MG63 (cell line): ENCODE measurements around the gene NUDCD3. TPM values are rescaled to one million over a fixed set of nuclear protein-coding genes. Genes with fewer than 3 reads are reported as not detected.
A peak's percentile ranks its signal among the peaks of the same experiment; 100 is the strongest.

Source experiments
- DNase-seq: peaks from one replicate; pipeline ENCODE4 v3.0.0-alpha.2; 2020
- H3K27me3 ChIP-seq: fragments of 250-450 bp; sonication (Bioruptor Pico); 2 replicates; pipeline ENCODE4 v1.5.1; 2020; ENCODE audit warnings: mild to moderate bottlenecking, moderate library complexity
- H3K36me3 ChIP-seq: fragments of 250-450 bp; sonication (Bioruptor Pico); 2 replicates; pipeline ENCODE4 v1.5.1; 2020; ENCODE audit warnings: mild to moderate bottlenecking, moderate library complexity
- H3K4me3 ChIP-seq: fragments of 250-450 bp; sonication (Bioruptor Pico); 2 replicates; pipeline ENCODE4 v1.5.1; 2020; ENCODE audit warnings: mild to moderate bottlenecking, moderate library complexity
- H3K9me3 ChIP-seq: fragments of 250-450 bp; sonication (Bioruptor Pico); 2 replicates; pipeline ENCODE4 v1.5.1; 2020; ENCODE audit warnings: mild to moderate bottlenecking, moderate library complexity
- total RNA-seq: library from RNA; depleted of rRNA; stranded (reverse); fragments of >200 nt; shearing (Covaris generic); gene quantifications from 2 replicates; pipeline ENCODE4 v1.2.3, GENCODE V29; 2014; ENCODE audit warnings: low replicate concordance

NUDCD3 gene
- total RNA-seq, 1 experiment from 2014 or later = 23.1 TPM

GRCh38 chr7:44388089-44388970, 102.1 kb downstream of the NUDCD3 start:
- peaks cover 54% of the 10 kb centered on the region for H3K36me3 ChIP-seq

GRCh38 chr7:44387389-44387788, 103.1 kb downstream of the NUDCD3 start:
- no peaks in the 10 kb centered on the region for H3K27me3 ChIP-seq
- H3K36me3 ChIP-seq = peaks cover 57% of the 10 kb centered on the region
- DNase-seq = no peak
- no peaks in the 10 kb centered on the region for H3K9me3 ChIP-seq
- H3K4me3 ChIP-seq = no peak overlapping the region

More at GRCh38 chr7:44388089-44388970, 102.1 kb downstream of the NUDCD3 start:
- DNase-seq = no peak
- Histone ChIP-seq H3K4me3 (no peak overlapping the region), H3K9me3 (no peaks in the 10 kb centered on the region), H3K27me3 (no peaks in the 10 kb centered on the region)

- Histone ChIP-seq H3K4me3 (no peak overlapping the region), H3K9me3 (no peaks in the 10 kb centered on the region), H3K27me3 (no peaks in the 10 kb centered on the region), H3K36me3 (peaks cover 63% of the 10 kb centered on the region)
- no peak for DNase-seq
Measured at GRCh38 chr7:44386139-44386913, 104.1 kb downstream of the NUDCD3 start.

- Histone ChIP-seq H3K27me3 (no peaks in the 10 kb centered on the region), H3K36me3 (peaks cover 63% of the 10 kb centered on the region), H3K9me3 (no peaks in the 10 kb centered on the region), H3K4me3 (no peak overlapping the region)
- no peak for DNase-seq
Measured at GRCh38 chr7:44385434-44386138, 104.9 kb downstream of the NUDCD3 start.

GRCh38 chr7:44384586-44385433, 105.6 kb downstream of the NUDCD3 start:
- H3K36me3 ChIP-seq = peaks cover 60% of the 10 kb centered on the region
- no peak for DNase-seq

GRCh38 chr7:44383566-44383965, 106.9 kb downstream of the NUDCD3 start:
- Histone ChIP-seq H3K4me3 (no peak overlapping the region), H3K9me3 (no peaks in the 10 kb centered on the region), H3K36me3 (peaks cover 49% of the 10 kb centered on the region), H3K27me3 (no peaks in the 10 kb centered on the region)
- DNase-seq = peak; percentile 91

More at GRCh38 chr7:44384586-44385433, 105.6 kb downstream of the NUDCD3 start:
- H3K4me3 ChIP-seq = no peak overlapping the region
- H3K9me3 ChIP-seq = no peaks in the 10 kb centered on the region
- H3K27me3 ChIP-seq = no peaks in the 10 kb centered on the region

GRCh38 chr7:44382459-44383265, 107.8 kb downstream of the NUDCD3 start:
- Histone ChIP-seq H3K9me3 (no peaks in the 10 kb centered on the region), H3K36me3 (peaks cover 47% of the 10 kb centered on the region), H3K27me3 (no peaks in the 10 kb centered on the region), H3K4me3 (no peak overlapping the region)
- DNase-seq = no peak

- H3K27me3 ChIP-seq = no peaks in the 10 kb centered on the region
- H3K9me3 ChIP-seq = no peaks in the 10 kb centered on the region
- no peak for DNase-seq
- no peak overlapping the region for H3K4me3 ChIP-seq
- peaks cover 44% of the 10 kb centered on the region for H3K36me3 ChIP-seq
Measured at GRCh38 chr7:44381494-44382220, 108.8 kb downstream of the NUDCD3 start.

GRCh38 chr7:44380831-44381493, 109.5 kb downstream of the NUDCD3 start:
- peaks cover 37% of the 10 kb centered on the region for H3K36me3 ChIP-seq
- H3K9me3 ChIP-seq = no peaks in the 10 kb centered on the region
- H3K4me3 ChIP-seq = no peak overlapping the region
- no peaks in the 10 kb centered on the region for H3K27me3 ChIP-seq
- peak; percentile 81 for DNase-seq

GRCh38 chr7:44380189-44380830, 110.1 kb downstream of the NUDCD3 start:
- Histone ChIP-seq H3K4me3 (no peak overlapping the region), H3K9me3 (no peaks in the 10 kb centered on the region), H3K27me3 (no peaks in the 10 kb centered on the region), H3K36me3 (peaks cover 30% of the 10 kb centered on the region)
- DNase-seq = no peak

GRCh38 chr7:44379366-44380188, 110.9 kb downstream of the NUDCD3 start:
- peak; percentile 64 for DNase-seq
- Histone ChIP-seq H3K9me3 (no peaks in the 10 kb centered on the region), H3K27me3 (no peaks in the 10 kb centered on the region), H3K4me3 (no peak overlapping the region), H3K36me3 (peaks cover 23% of the 10 kb centered on the region)

- no peak overlapping the region for H3K4me3 ChIP-seq
- H3K36me3 ChIP-seq = peaks cover 18% of the 10 kb centered on the region
- peak; percentile 79 for DNase-seq
- H3K9me3 ChIP-seq = no peaks in the 10 kb centered on the region
- H3K27me3 ChIP-seq = no peaks in the 10 kb centered on the region
Measured at GRCh38 chr7:44378744-44379143, 111.7 kb downstream of the NUDCD3 start.

GRCh38 chr7:44377681-44378421, 112.6 kb downstream of the NUDCD3 start:
- Histone ChIP-seq H3K9me3 (no peaks in the 10 kb centered on the region), H3K36me3 (peaks cover 16% of the 10 kb centered on the region), H3K4me3 (no peak overlapping the region), H3K27me3 (no peaks in the 10 kb centered on the region)
- DNase-seq = no peak
